Stimulated activated naive B cell treated with anti-CD40 and anti-IgM and Interleukin-4, amounts not matched to agents 10 μg/mL and 1 μg/mL and 100 μg/mL, for 72 hours (primary cell): ENCODE data around the gene KCNMA1.

Experiments
- ATAC-seq, 2 donors: fragments of 150-1000 bp; cut with Tn5 transposase; replicated peaks; 2 replicates each; pipeline ENCODE4 v1.10.0; 2021; ENCODE audit warnings: moderate library complexity in 1 of 2
- DNase-seq: peaks from one replicate; pipeline ENCODE4 v3.0.0; 2021
- H3K27ac Mint-ChIP-seq: one replicate; pipeline ENCODE4 v1.8.0; 2022; ENCODE audit warnings: mild to moderate bottlenecking, mixed read lengths
- H3K27me3 Mint-ChIP-seq, 2 donors: one replicate each; pipeline ENCODE4 v1.8.0; 2022; ENCODE audit warnings: mixed read lengths in 2 of 2
- H3K36me3 Mint-ChIP-seq, 2 donors: one replicate each; pipeline ENCODE4 v1.8.0; 2022; ENCODE audit warnings: mixed read lengths in 2 of 2, mild to moderate bottlenecking in 1 of 2
- H3K4me1 Mint-ChIP-seq, 2 donors: one replicate each; pipeline ENCODE4 v1.8.0; 2022; ENCODE audit warnings: mixed read lengths in 2 of 2, mild to moderate bottlenecking in 1 of 2
- H3K4me3 Mint-ChIP-seq, 2 donors: one replicate each; pipeline ENCODE4 v1.8.0; 2022; ENCODE audit warnings: mild to moderate bottlenecking in 2 of 2, mixed read lengths in 2 of 2, moderate library complexity in 1 of 2
- H3K9me3 Mint-ChIP-seq, 2 donors: one replicate each; pipeline ENCODE4 v1.8.0; 2022; ENCODE audit warnings: mixed read lengths in 2 of 2, mild to moderate bottlenecking in 1 of 2

The KCNMA1 gene

GRCh38 chr10:76990561-76990960, 647.0 kb downstream of the KCNMA1 start:
- Mint-ChIP-seq H3K27me3 (peaks cover 0 to 6% of the 10 kb centered on the region in 2 donors), H3K27ac (no peak overlapping the region), H3K4me1 (no peaks in the 10 kb centered on the region), H3K4me3 (no peak overlapping the region), H3K36me3 (no peaks in the 10 kb centered on the region), H3K9me3 (no peaks in the 10 kb centered on the region)
- DNase-seq (no peak), ATAC-seq (no peak)

- H3K9me3 Mint-ChIP-seq = no peaks in the 10 kb centered on the region
- ATAC-seq = peak; percentile 79 to 87
- peaks cover 0 to 6% of the 10 kb centered on the region in 2 donors for H3K27me3 Mint-ChIP-seq
Observed at GRCh38 chr10:76984559-76985443, 652.8 kb downstream of the KCNMA1 start.

GRCh38 chr10:76983624-76984023, 654.0 kb downstream of the KCNMA1 start:
- no peak for ATAC-seq
- Mint-ChIP-seq H3K4me3 (no peak overlapping the region), H3K36me3 (no peaks in the 10 kb centered on the region), H3K27me3 (peaks cover 0 to 6% of the 10 kb centered on the region in 2 donors), H3K9me3 (no peaks in the 10 kb centered on the region), H3K27ac (no peak overlapping the region), H3K4me1 (no peaks in the 10 kb centered on the region)
- no peak for DNase-seq

More at GRCh38 chr10:76984559-76985443, 652.8 kb downstream of the KCNMA1 start:
- no peak overlapping the region for H3K27ac Mint-ChIP-seq
- DNase-seq = peak; percentile 38
- no peaks in the 10 kb centered on the region for H3K4me1 Mint-ChIP-seq
- no peak overlapping the region for H3K4me3 Mint-ChIP-seq
- no peaks in the 10 kb centered on the region for H3K36me3 Mint-ChIP-seq

GRCh38 chr10:76982671-76983070, 654.9 kb downstream of the KCNMA1 start:
- no peak for DNase-seq
- Mint-ChIP-seq H3K4me3 (no peak overlapping the region), H3K27ac (no peak overlapping the region), H3K27me3 (peaks cover 0 to 4% of the 10 kb centered on the region in 2 donors), H3K36me3 (no peaks in the 10 kb centered on the region), H3K4me1 (no peaks in the 10 kb centered on the region), H3K9me3 (no peaks in the 10 kb centered on the region)
- no peak for ATAC-seq

- no peaks in the 10 kb centered on the region for H3K4me1 Mint-ChIP-seq
- DNase-seq (no peak), ATAC-seq (no peak)
- H3K27me3 Mint-ChIP-seq = no peaks in the 10 kb centered on the region
- no peak overlapping the region for H3K4me3 Mint-ChIP-seq
- H3K27ac Mint-ChIP-seq = no peak overlapping the region
- H3K9me3 Mint-ChIP-seq = no peaks in the 10 kb centered on the region
- H3K36me3 Mint-ChIP-seq = no peaks in the 10 kb centered on the region
Observed at GRCh38 chr10:76981251-76981650, 656.4 kb downstream of the KCNMA1 start.

GRCh38 chr10:76977901-76978300, 659.7 kb downstream of the KCNMA1 start:
- no peaks in the 10 kb centered on the region for H3K9me3 Mint-ChIP-seq
- no peaks in the 10 kb centered on the region for H3K27me3 Mint-ChIP-seq
- no peaks in the 10 kb centered on the region for H3K36me3 Mint-ChIP-seq
- DNase-seq (no peak), ATAC-seq (no peak)
- H3K27ac Mint-ChIP-seq = no peak overlapping the region
- no peak overlapping the region for H3K4me3 Mint-ChIP-seq
- H3K4me1 Mint-ChIP-seq = no peaks in the 10 kb centered on the region

GRCh38 chr10:76977046-76977445, 660.6 kb downstream of the KCNMA1 start:
- DNase-seq = no peak
- Mint-ChIP-seq H3K9me3 (no peaks in the 10 kb centered on the region), H3K27me3 (no peaks in the 10 kb centered on the region), H3K4me3 (no peak overlapping the region), H3K4me1 (no peaks in the 10 kb centered on the region), H3K36me3 (no peaks in the 10 kb centered on the region), H3K27ac (no peak overlapping the region)
- no peak for ATAC-seq

GRCh38 chr10:76976142-76976541, 661.5 kb downstream of the KCNMA1 start:
- DNase-seq (no peak), ATAC-seq (no peak)
- no peaks in the 10 kb centered on the region for H3K27me3 Mint-ChIP-seq
- H3K36me3 Mint-ChIP-seq = no peaks in the 10 kb centered on the region
- H3K4me1 Mint-ChIP-seq = no peaks in the 10 kb centered on the region
- H3K9me3 Mint-ChIP-seq = no peaks in the 10 kb centered on the region
- no peak overlapping the region for H3K27ac Mint-ChIP-seq
- no peak overlapping the region for H3K4me3 Mint-ChIP-seq

GRCh38 chr10:76975126-76975525, 662.5 kb downstream of the KCNMA1 start:
- Mint-ChIP-seq H3K27me3 (no peaks in the 10 kb centered on the region), H3K36me3 (no peaks in the 10 kb centered on the region), H3K4me3 (no peak overlapping the region), H3K27ac (no peak overlapping the region), H3K4me1 (no peaks in the 10 kb centered on the region), H3K9me3 (no peaks in the 10 kb centered on the region)
- DNase-seq = no peak
- no peak for ATAC-seq

GRCh38 chr10:76974017-76974691, 663.5 kb downstream of the KCNMA1 start:
- no peaks in the 10 kb centered on the region for H3K27me3 Mint-ChIP-seq
- H3K36me3 Mint-ChIP-seq = no peaks in the 10 kb centered on the region
- ATAC-seq (no peak), DNase-seq (no peak)
- no peak overlapping the region for H3K4me3 Mint-ChIP-seq
- no peak overlapping the region for H3K27ac Mint-ChIP-seq
- H3K4me1 Mint-ChIP-seq = no peaks in the 10 kb centered on the region
- no peaks in the 10 kb centered on the region for H3K9me3 Mint-ChIP-seq

GRCh38 chr10:76973091-76974016, 664.3 kb downstream of the KCNMA1 start:
- no peak overlapping the region for H3K27ac Mint-ChIP-seq
- no peaks in the 10 kb centered on the region for H3K9me3 Mint-ChIP-seq
- H3K4me1 Mint-ChIP-seq = no peaks in the 10 kb centered on the region
- no peaks in the 10 kb centered on the region for H3K27me3 Mint-ChIP-seq
- DNase-seq (no peak), ATAC-seq (no peak)
- no peak overlapping the region for H3K4me3 Mint-ChIP-seq
- H3K36me3 Mint-ChIP-seq = no peaks in the 10 kb centered on the region

- DNase-seq (no peak), ATAC-seq (no peak)
- no peaks in the 10 kb centered on the region for H3K36me3 Mint-ChIP-seq
Observed at GRCh38 chr10:76972541-76972940, 665.1 kb downstream of the KCNMA1 start.

GRCh38 chr10:76971547-76972170, 665.9 kb downstream of the KCNMA1 start:
- Mint-ChIP-seq H3K9me3 (no peaks in the 10 kb centered on the region), H3K4me1 (no peaks in the 10 kb centered on the region), H3K4me3 (no peak overlapping the region), H3K27me3 (no peaks in the 10 kb centered on the region), H3K27ac (no peak overlapping the region), H3K36me3 (no peaks in the 10 kb centered on the region)
- ATAC-seq (no peak), DNase-seq (no peak)

More at GRCh38 chr10:76972541-76972940, 665.1 kb downstream of the KCNMA1 start:
- H3K4me3 Mint-ChIP-seq = no peak overlapping the region
- no peaks in the 10 kb centered on the region for H3K9me3 Mint-ChIP-seq
- H3K4me1 Mint-ChIP-seq = no peaks in the 10 kb centered on the region
- no peak overlapping the region for H3K27ac Mint-ChIP-seq
- no peaks in the 10 kb centered on the region for H3K27me3 Mint-ChIP-seq
